Lung (tissue), 12 donors: ENCODE results near the gene ANTXR1. TPM values are rescaled to one million over a fixed set of nuclear protein-coding genes. Genes with fewer than 3 reads are reported as not detected.

Experiments used
- ATAC-seq: fragments of 200-7000 bp; cut with Tn5 transposase; one replicate; pipeline ENCODE4 v1.9.1; 2020; ENCODE audit warnings: moderate number of reproducible peaks; ENCODE audit not compliant: insufficient read depth, low FRiP score
- DNase-seq, 3 donors: peaks; one replicate each; pipeline ENCODE4 v3.0.0-alpha.2; 2013 to 2017
- H3K27ac ChIP-seq, 2 donors: one replicate each; pipeline ENCODE4 v1.5.1; 2013; ENCODE audit warnings: mild to moderate bottlenecking in 2 of 2, moderate library complexity in 2 of 2, control low read depth in 1 of 2, inconsistent platforms in 1 of 2, low read depth in 1 of 2, low read length in 1 of 2
- H3K27me3 ChIP-seq, 3 donors: one replicate each; pipeline ENCODE4 v1.5.1; 2013; ENCODE audit warnings: low read length in 2 of 3; ENCODE audit not compliant: control insufficient read depth in 3 of 3, insufficient read depth in 3 of 3
- H3K36me3 ChIP-seq, 4 donors: one replicate each; pipeline ENCODE4 v1.5.1; 2013; ENCODE audit warnings: low read length in 4 of 4, mild to moderate bottlenecking in 1 of 4, moderate library complexity in 1 of 4; ENCODE audit not compliant: control insufficient read depth in 4 of 4, insufficient read depth in 4 of 4
- H3K4me1 ChIP-seq, 5 donors: one replicate each; pipeline ENCODE4 v1.5.1; 2013; ENCODE audit warnings: low read length in 5 of 5, mild to moderate bottlenecking in 2 of 5, moderate library complexity in 1 of 5; ENCODE audit not compliant: control insufficient read depth in 5 of 5, insufficient read depth in 5 of 5
- H3K4me3 ChIP-seq: one replicate; pipeline ENCODE4 v1.5.1; 2013; ENCODE audit warnings: mild to moderate bottlenecking, control low read depth, moderate library complexity
- H3K9ac ChIP-seq, 2 donors: one replicate each; pipeline ENCODE4 v1.5.1; 2013; ENCODE audit warnings: low read length in 2 of 2, control low read depth in 1 of 2; ENCODE audit not compliant: insufficient read depth in 1 of 2
- H3K9me3 ChIP-seq, 4 donors: one replicate each; pipeline ENCODE4 v1.5.1; 2013; ENCODE audit warnings: low read length in 3 of 4, mild to moderate bottlenecking in 1 of 4, moderate library complexity in 1 of 4; ENCODE audit not compliant: control insufficient read depth in 4 of 4, insufficient read depth in 3 of 4
- WGBS, 2 donors: extraction: QIAGEN DNeasy Blood & Tissue Kit; methylation state at CpG; one replicate each; pipeline ENCODE4 v1.1.7; 2013; 5-methylcytosine and 5-hydroxymethylcytosine counted together
- polyA plus RNA-seq, 2 donors: library from polyadenylated mRNA; stranded (reverse); fragments of 200-250 nt; gene quantifications; one replicate each; pipeline ENCODE4 v1.2.1, GENCODE V29; 2013
- total RNA-seq, 2 donors: library from RNA; depleted of rRNA in 1 of 2; stranded (reverse); fragments of >200 nt in 1 of 2; gene quantifications; one replicate each; pipeline ENCODE4 v1.2.1, GENCODE V29; 2014 to 2021
- TF ChIP-seq, protein P1 (sequence below): IDR thresholded peaks from 2 replicates; pipeline ENCODE4 v1.5.1; 2012; ENCODE audit warnings: mild to moderate bottlenecking; ENCODE audit errors: control extremely low read depth, extremely low read depth
- donor health status: control.
- donor health status: control.
- donor health status: Bipolar disorder and iron deficiency.
- donor health status: healthy.
- donor health status: DM: yes; HTN: yes; CAD: no.

ANTXR1 gene
- total and polyA plus RNA-seq, 4 donors = 13.4 to 81.0 (median 34.8) TPM

DNA sequence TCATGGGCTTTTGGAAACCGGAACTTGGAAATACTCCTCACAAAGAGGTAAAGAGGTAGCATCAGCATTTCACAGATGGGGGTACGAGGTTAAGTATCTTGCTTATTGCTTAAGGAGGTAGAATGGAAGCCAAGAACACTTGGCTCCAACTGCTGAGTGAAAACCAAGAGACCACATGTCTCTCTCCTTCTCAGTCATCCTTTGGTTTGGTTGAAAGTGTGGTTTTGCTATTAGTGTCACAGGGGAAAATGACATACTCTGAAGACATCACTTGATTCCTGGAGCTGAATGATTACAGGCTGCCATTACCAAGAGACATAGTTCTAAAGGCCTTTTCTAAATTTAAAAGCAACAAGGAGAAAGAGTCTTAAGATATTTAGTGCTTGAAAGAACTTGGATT lies 41.5 kb downstream of the ANTXR1 start:
- Histone ChIP-seq H3K27me3 (no peaks in the 10 kb centered on the region), H3K4me3 (no peak overlapping the region), H3K4me1 (no peaks in the 10 kb centered on the region), H3K9ac (no peak overlapping the region), H3K36me3 (peaks cover 0 to 11% (median 1%) of the 10 kb centered on the region in 4 donors), H3K9me3 (no peaks in the 10 kb centered on the region), H3K27ac (no peak overlapping the region)
- 84 to 89% methylated on average over 2 of the region's 2 CpGs for WGBS, 2 donors
- ATAC-seq = no peak
- TF ChIP-seq, protein P1, sequence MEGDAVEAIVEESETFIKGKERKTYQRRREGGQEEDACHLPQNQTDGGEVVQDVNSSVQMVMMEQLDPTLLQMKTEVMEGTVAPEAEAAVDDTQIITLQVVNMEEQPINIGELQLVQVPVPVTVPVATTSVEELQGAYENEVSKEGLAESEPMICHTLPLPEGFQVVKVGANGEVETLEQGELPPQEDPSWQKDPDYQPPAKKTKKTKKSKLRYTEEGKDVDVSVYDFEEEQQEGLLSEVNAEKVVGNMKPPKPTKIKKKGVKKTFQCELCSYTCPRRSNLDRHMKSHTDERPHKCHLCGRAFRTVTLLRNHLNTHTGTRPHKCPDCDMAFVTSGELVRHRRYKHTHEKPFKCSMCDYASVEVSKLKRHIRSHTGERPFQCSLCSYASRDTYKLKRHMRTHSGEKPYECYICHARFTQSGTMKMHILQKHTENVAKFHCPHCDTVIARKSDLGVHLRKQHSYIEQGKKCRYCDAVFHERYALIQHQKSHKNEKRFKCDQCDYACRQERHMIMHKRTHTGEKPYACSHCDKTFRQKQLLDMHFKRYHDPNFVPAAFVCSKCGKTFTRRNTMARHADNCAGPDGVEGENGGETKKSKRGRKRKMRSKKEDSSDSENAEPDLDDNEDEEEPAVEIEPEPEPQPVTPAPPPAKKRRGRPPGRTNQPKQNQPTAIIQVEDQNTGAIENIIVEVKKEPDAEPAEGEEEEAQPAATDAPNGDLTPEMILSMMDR = no peak
- DNase-seq = peak in 1 of 3 donors; percentile 35

DNA sequence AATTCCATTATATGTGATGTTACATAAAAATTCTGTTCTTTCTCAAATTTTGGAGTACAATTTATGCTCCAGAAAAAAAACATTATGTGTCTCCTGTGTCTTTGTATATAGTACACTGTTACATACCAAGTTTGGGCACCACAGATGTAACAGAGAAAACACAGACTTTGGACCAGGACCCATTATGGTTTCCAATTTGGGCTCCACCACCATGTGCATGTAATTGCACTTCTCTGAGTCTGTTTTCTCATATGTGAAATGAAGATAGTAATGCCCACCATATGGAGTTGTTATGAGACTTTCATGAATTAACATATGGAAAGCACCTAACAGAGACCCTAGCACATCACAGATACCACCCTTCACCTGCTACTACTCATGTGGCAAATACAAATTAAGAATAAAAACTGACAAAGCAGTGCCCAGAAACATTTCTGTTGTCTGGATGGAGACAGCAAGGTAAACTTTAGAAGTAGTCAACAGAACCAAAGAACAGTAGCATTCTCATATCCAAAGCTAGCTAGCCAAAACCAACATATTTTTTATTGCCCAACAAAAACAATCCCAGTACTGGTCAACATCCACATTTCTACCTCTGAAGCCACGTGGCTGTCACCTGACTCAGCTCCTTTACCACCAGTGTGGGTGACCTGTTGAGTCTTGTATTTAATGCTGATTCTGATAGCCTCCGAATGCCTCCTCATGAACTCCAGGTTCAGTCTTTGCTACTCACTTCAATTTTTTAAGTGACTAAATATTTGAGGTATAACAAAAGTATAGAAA lies 42.9 kb downstream of the ANTXR1 start:
- Histone ChIP-seq H3K4me3 (no peak overlapping the region), H3K27ac (no peak overlapping the region), H3K9me3 (no peaks in the 10 kb centered on the region), H3K4me1 (peaks cover 0 to 7% (median 0%) of the 10 kb centered on the region in 5 donors), H3K36me3 (peaks cover 0 to 13% (median 5%) of the 10 kb centered on the region in 4 donors), H3K27me3 (no peaks in the 10 kb centered on the region), H3K9ac (no peak overlapping the region)
- WGBS, 2 donors = 79 to 86% methylated on average over 2 of the region's 2 CpGs
- DNase-seq (no peak), ATAC-seq (no peak)
- TF ChIP-seq, protein P1 = no peak

DNA sequence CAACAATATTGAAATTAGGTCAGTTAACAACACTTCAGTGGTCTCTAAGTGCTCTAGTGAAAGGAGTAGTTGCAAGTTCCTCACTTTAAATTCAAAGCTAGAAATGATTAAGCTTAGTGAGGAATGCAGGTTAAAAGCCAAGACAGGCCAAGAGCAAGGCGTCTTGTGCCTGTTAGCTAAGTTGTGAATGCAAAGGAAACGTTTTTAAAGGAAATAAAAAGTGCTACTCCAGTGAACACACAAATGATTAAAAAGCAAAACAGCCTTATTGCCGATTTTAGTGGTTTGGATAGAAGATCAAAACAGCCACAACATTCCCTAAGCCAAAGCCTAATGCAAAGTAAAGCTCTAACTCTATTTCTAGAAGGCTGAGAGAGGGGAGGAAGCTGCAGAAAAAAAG lies 44.7 kb downstream of the ANTXR1 start:
- WGBS, 2 donors = 41 to 73% methylated on average over 3 of the region's 3 CpGs

More for the DNA sequence above, 44.7 kb downstream of the ANTXR1 start:
- DNase-seq = no peak
- H3K4me3 ChIP-seq = no peak overlapping the region
- no peaks in the 10 kb centered on the region for H3K9me3 ChIP-seq
- H3K4me1 ChIP-seq = peaks cover 0 to 10% (median 0%) of the 10 kb centered on the region in 5 donors
- no peak for ATAC-seq
- H3K9ac ChIP-seq = no peak overlapping the region
- no peaks in the 10 kb centered on the region for H3K27me3 ChIP-seq
- H3K36me3 ChIP-seq = peaks cover 0 to 13% (median 5%) of the 10 kb centered on the region in 4 donors
- no peak overlapping the region for H3K27ac ChIP-seq
- TF ChIP-seq, protein P1 = no peak
